NCI-H460 (cell line): ENCODE results near the gene PTBP3. TPM values are rescaled to one million over a fixed set of nuclear protein-coding genes. Genes with fewer than 3 reads are reported as not detected.
"Not testable (repeated sequence)": the region's sequence is repeated elsewhere in the genome, so short reads cannot be mapped to it uniquely, and the experiment has no call there.

Experiments used
- DNase-seq: peaks from one replicate; pipeline ENCODE4 v3.0.0-alpha.2; 2016; ENCODE audit warnings: low read depth; ENCODE audit errors: extremely low read depth
- total RNA-seq: library from RNA; depleted of rRNA; stranded (reverse); fragments of >200 nt; shearing (Covaris generic); gene quantifications from 2 replicates; pipeline ENCODE4 v1.2.3, GENCODE V29; 2014

Gene PTBP3
- total RNA-seq, 1 experiment from 2014 or later: 79.9 TPM

DNA sequence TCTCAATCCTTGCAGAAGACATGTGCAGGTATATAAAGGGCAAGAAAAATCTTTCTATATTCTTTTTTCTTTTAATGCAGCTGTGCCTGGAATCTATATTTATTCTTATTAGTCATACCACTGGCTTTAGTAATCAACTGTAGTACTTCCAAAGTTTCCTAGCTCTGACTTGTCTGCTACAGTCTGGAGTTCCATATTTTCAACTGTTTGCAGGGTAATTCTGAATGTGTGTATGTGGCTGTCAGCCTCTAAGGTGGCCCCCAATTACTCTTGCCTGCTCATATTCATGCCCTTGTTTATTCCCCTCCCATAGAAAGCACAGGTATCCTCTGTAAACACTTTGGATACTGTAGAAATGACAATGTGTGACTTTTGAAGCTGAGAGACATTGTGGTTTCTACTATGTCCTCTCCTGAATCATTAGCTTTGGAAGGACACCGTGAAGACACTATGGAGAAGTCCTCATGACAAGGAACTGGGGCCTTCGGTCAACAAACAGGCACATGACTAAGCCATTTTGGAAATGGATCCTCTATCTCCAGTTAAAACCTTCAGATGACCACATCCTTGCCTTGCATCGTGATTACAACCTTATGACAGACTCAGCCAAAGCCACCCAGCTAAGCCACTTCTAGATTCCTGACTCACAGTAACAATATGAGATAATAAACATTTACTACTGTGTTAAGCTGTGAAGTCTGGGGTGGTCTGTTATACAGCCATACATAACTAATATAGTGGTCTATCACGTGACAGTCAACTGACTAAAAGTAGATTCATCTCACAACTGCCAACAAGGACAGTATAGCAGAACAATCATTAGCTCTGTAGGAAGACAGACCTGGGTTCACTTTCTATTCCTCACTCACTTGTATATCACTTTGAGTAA lies 108.8 kb downstream of the PTBP3 start:
- no peak for DNase-seq

GRCh38 chr9:112218908-112219307 lies 114.5 kb downstream of the PTBP3 start:
- DNase-seq: no peak

DNA sequence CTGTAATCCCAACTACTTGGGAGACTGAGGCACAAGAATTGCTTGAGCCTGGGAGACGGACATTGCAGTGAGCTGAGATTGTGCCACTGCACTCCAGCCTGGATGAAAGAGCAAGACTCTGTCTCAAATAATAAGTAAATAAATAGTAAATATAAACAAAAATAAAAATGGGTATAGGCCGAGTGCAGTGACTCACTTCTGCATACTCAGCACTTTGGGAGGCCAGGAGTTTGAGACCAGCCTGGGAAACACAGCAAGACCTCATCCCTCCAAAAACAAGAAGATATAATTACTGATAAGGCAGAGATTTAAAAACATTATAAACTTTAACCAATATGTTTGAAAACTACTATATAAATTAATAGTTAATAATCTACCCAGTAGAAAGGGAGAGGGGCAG lies 120.5 kb downstream of the PTBP3 start:
- no peak for DNase-seq

GRCh38 chr9:112207451-112207850 lies 126.0 kb downstream of the PTBP3 start:
- no peak for DNase-seq

DNA sequence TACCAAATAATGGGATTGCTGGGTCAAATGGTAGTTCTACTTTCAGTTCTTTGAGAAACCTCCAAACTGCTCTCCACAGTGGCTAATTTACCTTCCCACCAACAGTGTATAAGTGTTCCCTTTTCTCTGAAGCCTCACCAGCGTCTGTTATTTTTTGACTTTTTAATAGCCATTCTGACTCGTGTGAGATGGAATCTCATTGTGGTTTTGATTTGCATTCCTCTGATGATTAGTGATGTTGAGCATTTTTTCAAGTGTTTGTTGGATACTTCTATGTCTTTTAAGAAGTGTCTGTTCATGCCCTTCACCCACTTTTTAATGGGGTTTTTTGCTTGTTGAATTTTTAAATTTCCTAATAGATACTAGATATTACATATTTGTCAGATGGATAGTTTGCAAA lies 129.9 kb downstream of the PTBP3 start:
- DNase-seq: no peak

DNA sequence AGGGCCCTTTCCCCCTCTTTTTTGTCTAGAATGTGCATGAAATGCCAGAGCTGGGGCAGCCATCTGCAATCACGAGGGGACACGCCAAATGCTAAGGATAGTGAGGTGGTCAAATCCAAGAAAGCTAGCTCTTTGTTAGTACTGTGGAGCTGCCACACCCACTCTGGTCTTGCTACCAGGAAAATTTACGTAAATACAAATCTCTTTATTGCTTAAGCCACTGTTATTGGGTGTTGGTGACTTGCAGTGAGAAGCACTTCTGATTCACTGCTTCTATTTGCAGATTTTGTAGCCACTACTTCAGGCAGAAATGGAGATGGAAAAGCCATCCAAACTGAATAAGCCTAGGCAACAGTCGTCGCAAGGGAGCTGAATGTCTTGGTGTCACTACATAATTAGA lies 132.7 kb downstream of the PTBP3 start:
- DNase-seq: no peak

DNA sequence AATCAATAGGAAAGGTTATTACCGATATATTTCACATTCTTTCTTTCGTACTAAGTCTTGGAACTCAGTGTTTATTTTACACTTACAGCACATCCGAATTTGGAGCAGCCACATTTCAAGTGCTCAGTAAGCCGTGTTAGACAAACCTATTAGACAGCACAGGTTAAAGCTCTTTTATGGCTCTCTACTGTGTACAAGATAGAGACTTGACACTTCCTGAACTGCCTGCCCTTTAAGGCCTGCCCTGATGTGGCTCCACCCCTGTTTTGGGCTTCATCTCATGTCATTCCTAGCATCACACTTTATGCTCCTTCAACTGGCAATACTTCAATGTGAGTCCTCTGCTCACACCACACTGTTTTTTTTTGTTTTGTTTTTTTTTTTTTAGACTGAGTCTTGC lies 134.8 kb downstream of the PTBP3 start:
- DNase-seq: no peak

DNA sequence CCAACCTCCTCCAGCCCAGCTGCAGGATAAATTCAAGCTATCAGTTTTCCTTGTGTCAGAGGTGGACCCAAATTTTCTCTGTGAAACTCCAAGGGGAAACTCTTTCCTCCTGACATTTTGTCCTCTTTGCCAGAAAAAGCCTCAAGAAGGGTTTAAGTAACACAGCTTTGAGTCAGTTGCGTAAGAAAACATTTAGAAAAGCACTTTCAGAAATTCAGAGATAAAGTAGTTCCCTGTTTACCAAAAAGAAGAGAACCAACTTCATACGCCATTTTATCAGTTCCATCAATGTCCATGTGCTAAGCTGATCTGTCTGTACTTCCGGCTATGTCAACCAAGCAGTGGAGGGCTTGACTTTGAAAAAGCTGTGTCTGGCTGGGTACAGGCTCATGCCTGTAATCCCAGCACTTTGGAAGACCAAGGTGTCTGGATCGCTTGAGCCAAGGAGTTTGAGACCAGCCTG lies 138.4 kb downstream of the PTBP3 start:
- no peak for DNase-seq

DNA sequence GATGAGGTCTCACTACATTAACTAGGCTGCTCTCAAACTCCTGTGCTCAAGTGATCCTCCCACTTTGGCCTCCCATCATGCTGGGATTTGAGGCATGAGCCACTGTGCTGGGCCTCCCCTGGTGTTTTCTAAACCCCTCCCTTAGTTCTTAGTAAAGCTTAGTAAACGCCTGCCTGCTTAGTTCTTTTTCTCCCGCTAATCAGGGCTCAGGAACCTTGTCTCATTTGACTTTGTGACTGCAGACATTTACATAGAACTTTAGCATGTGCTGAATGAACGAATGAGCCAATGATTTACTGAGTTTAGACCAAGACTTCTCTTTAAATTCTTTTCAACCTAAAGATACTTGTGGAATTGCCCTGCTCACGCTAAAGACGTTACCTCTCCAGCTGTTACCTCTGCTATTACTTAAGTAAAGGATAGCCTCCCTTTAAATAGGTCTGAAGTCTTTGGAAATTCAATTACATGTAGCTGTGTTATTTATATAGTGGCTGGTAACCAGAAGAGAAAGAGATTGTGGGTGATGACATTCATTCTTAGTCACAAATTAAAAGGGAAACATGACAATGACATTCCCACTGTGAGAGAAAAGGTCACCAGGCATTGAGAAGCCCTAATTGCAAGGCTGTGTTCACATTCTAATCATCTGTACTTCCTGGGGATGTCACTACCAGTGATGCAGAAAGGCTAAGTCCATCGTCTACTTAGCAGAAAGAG lies 139.7 kb downstream of the PTBP3 start:
- DNase-seq: no peak

DNA sequence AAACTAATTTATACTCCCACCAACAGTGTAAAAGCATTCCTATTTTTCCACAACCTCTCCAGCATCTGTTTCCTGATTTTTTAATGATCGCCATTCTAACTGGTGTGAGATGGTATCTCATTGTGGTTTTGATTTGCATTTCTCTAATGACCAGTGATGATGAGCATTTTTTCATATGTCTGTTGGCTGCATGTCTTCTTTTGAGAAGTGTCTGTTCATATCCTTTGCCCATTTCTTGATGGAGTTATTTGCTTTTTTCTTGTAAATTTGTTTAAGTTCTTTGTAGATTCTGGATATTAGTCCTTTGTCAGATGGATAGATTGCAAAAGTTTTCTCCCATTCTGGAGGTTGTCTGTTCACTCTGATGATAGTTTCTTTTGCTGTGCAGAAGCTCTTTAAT lies 143.1 kb downstream of the PTBP3 start:
- DNase-seq: not testable (repeated sequence)

DNA sequence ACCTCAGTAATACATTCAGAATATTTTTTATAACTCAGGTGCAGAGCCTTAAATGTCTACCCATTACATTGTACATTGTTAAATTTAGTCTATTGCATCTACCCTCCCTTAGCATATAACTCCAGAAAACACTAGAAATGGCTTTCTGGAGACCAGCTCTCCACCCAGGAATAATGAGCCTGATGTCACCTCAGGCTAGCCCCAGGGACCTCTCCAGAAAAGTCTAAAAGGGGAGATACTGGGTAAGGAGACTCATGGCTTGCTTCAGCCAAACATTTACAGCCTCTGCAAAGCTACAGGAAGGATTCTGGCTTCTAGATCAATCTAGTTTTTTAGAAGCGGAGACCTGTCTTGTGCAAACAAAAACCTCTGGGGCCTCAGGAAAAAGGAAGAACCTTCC lies 144.5 kb downstream of the PTBP3 start:
- DNase-seq: no peak

- no peak for DNase-seq
These were observed 146.0 kb downstream of the PTBP3 start for GRCh38 chr9:112187404-112187803.

DNA sequence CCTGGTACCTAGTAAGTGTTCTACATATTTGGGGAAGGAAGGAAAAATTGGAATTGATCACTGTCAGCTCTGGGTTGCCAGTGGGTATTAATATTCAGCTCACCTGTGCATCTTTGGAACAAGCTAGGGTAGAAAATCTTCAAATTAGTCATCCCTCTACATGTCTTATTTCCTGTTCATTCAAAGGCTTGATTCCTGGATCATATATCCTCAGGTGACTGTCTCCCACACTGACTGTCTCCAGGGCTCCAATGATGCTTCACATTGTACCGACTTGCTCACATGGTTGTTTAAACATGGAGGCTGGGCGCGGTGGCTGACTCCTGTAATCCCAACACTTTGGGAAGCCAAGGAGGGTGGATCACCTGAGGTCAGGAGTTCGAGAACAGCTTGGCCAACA lies 146.7 kb downstream of the PTBP3 start:
- DNase-seq: no peak

GRCh38 chr9:112184946-112185345 lies 148.5 kb downstream of the PTBP3 start:
- no peak for DNase-seq

DNA sequence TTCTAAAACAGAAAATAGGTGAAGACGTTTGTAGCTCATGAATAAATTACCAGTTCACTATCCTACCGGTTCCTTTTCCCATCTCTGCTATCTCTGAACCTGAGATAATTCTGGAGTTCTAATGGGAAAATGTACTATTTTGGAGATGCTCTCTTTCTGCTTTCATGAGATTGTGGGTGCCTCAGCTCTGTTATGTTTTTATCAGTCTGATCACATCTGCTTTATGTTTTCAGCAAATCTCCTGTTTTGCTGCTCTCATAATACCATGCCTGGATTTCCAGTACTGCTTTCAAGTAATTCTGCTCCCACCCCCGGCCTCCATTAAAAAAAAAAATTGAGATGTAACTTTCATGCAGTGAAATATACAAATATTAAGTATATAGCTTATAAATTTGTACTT lies 149.2 kb downstream of the PTBP3 start:
- DNase-seq: no peak

- no peak for DNase-seq
These were observed 153.0 kb downstream of the PTBP3 start for GRCh38 chr9:112180387-112180881.

DNA sequence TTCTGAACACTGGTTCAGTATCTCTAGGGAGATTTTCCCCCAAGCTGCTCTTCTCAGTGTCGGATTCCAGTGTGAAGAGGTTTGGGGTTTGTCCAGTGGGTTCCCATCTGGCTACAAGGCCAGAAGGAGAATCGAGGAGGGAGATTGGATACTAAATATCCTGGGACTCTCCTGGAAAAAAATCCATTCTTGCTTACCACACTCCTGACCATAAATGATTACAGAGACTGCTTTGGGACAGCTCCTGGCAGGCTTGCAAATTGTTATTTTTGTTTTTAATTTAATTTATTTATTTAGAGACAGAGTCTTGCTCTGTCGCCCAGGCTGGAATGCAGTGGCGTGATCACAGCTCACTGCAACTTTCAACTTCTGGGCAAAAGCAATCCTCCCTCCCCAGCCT lies 153.6 kb downstream of the PTBP3 start:
- no peak for DNase-seq

DNA sequence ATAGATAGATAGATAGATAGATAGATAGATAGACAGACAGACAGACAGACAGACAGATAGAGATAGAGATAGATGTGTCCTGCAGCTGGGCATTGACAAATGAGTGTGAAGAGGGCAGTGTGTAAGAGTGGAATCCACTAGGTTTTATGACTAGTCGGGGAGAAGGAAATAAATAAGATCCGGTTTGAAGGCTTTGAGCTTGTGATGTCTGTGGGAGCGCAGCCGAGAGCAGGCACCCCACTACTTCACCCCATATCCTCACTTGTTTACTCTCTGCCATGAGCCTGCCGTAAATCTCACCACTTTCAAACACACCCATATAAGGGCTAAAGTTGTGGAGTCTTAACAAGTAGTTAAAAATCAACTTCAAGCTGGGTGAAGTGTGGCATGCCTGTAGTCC lies 156.9 kb downstream of the PTBP3 start:
- no peak for DNase-seq

DNA sequence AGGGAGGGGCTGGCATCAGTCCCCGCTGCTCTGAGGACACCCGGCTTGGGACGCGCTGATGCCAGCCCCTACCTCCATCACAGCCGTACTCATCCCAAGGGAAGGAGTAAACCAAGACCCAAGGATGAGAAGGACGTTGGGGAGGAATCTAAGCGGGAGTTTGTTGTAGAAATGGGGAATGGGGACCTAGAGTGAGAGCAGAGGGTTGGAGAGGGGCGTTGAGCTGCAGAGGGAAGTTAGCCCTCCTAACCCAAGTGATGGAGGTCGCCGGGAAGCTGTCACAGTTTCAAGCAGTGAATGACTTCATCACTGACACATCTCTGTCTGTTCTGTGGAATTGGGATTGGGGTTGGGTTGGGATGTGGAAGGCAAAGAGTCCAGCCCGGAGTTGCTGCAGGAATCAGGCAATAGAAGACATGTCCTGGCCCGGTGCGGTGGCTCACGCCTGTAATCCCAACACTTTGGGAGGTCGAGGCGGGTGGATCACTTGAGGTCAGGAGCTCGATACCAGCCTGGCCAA lies 157.6 kb downstream of the PTBP3 start:
- no peak for DNase-seq

GRCh38 chr9:112174965-112175795 lies 158.2 kb downstream of the PTBP3 start, which contains the start of gene SUSD1:
Gene SUSD1 (minus strand): TSS chr9:112175297. CDS start chr9:112175235, 62 bp downstream.
- no peak for DNase-seq
